ENCODE results near the gene DMRTC2. TPM values are rescaled to one million over a fixed set of nuclear protein-coding genes. Genes with fewer than 3 reads are reported as not detected.

Gene DMRTC2
- total RNA-seq, 1 donor from 2014 or later, result not detected

DNA sequence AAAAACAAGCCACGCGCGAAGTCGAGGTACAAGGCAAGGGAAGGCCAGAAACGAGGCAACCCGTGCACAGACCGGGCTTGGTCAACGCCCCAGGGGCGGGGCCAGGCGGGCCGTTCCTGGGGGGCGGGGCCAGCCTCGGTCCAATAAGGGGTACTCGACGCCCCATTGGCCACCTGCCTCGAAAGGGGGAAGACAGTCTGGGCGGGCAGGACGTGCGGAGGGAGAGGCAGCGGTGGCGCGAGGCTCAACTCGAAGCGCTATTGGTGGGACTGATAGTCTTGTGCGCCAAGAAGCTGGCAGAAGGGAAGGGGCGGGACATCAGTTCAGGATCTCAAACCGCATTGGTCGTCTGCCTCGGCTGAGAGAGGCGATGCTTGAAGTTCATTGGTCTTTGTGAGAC, 241 bp upstream of the DMRTC2 start, which contains the start of gene LYPD4:
Gene LYPD4 (minus strand): TSS at position 83 of the 400 bp plus-strand sequence. CDS start 5,398 bp downstream, outside the sequence.
- DNase-seq (ENCODE audit: missing footprints), result no peak
- intact Hi-C loops (cut with DNase I), result no loop called here
- ATAC-seq, result no peak

DNA sequence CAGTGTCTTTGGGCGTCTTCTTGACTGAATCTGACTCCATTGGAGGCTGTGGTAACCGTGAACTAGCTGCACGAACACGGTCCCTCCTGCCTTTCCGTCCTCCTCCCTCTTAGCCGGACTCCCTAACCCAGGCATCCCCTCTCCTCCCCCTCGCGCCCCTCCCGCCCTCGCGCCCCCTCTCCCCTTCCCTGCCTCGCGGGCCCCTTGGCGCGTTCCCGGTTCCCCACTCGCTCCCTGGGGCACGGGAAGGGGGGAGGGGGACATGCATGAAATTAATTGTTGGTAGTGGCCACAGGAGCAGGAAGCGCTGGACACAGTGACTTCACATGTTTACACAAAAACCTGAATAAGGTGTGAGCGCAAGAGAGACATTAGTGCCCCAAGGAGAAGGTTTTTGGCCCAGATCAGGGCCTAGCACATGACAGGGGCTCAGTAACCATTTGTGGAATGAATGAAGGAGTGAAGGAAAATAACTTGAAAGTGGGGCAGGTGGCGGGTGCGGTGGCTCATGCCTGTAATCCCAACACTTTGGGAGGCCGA, 279 bp downstream of the DMRTC2 start:
- intact Hi-C loops (cut with DNase I), result no loop called here
- no peak for DNase-seq (ENCODE audit: missing footprints)
- ATAC-seq, result no peak

DNA sequence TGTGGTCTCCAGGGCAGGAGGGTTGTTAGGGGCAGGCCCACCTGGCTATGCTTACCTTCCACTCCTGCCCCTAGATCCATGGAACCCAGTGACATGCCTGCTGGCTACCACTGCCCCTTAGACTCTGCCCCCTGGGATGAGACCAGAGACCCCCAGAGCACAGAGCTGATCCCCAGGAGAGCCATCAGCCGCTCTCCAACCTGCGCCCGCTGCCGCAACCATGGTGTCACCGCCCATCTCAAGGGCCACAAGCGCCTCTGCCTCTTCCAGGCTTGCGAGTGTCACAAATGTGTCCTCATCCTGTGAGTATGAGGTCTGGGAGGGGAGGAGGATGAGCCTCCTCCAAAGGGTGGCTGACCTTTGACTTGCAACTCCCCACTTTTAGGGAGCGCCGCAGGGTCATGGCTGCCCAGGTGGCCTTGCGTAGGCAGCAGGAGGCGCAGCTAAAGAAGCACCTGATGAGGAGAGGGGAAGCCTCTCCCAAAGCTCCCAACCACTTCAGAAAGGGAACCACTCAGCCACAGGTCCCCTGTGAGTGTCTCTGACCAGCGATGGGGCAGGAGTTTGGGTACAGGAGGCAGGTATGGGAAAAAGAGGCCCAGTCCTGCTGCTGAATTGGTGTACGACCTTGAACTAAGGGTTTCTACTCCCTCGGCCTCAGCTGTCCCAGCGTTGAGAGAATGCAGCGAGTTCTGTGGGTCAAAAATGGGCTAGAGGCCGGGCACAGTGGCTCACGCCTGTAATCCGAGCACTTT, 2.7 kb downstream of the DMRTC2 start:
- intact Hi-C loops (cut with DNase I), result no loop called here
- ATAC-seq, result no peak
- no peak for DNase-seq (ENCODE audit: missing footprints)

DNA sequence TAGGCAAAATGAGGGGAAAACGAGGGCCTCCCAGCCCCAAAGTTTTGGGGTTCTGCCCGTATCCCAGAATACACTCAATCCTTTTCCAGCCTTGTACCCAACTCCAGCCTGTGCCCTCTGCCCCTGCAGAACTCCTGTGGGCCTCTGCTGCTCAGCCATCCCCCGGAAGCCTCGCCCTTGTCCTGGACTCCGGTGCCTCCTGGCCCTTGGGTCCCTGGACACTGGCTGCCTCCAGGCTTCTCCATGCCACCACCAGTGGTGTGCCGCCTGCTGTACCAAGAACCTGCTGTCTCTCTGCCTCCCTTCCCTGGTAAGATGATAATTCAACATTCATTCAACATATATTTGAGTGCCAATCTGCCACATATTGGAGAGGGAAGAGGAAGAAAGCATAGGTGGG, 3.8 kb downstream of the DMRTC2 start:
- DNase-seq (ENCODE audit: missing footprints), result no peak
- ATAC-seq, result no peak
- intact Hi-C loops (cut with DNase I), result no loop called here

DNA sequence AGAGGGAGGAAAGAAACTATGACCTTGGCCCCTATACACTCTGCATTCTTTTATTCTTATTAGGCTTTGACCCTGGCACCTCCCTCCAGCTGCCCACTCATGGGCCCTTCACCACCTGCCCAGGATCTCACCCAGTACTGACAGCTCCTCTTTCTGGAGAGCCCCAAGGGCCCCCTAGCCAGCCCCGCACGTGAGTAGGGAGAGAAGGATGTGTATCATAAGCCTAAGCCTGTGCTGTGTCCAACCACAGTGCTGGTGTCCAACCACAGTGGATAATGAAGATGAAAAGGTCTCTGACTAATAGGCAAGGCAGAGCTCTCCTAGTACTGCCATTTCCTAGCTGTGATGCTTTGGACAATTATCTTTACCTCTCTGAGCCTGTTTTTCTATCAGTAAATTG, 4.2 kb downstream of the DMRTC2 start:
- no peak for ATAC-seq
- DNase-seq (ENCODE audit: missing footprints), result no peak
- intact Hi-C loops (cut with DNase I), result no loop called here

DNA sequence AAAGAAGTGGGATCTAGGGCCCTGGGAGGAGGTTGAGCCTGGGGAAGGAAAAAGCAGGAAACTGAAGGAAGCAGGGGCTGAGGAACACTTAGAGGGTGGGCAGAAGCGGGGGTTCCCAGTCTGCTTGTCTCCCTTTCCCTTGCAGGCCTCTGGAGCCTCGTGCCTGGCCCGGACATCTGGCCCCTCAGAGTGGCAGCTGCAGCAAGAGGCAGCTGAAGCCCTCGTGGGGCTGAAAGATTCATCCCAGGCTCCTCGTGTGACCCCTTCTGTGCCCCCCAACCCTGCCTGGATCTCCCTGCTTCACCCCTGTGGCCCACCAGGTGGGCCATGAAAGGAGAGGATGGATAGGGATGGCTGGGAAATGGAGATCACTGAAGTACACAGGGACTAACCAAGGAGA, 5.5 kb downstream of the DMRTC2 start:
- intact Hi-C loops (cut with DNase I), result no loop called here
- no peak for ATAC-seq
- no peak for DNase-seq (ENCODE audit: missing footprints)

DNA sequence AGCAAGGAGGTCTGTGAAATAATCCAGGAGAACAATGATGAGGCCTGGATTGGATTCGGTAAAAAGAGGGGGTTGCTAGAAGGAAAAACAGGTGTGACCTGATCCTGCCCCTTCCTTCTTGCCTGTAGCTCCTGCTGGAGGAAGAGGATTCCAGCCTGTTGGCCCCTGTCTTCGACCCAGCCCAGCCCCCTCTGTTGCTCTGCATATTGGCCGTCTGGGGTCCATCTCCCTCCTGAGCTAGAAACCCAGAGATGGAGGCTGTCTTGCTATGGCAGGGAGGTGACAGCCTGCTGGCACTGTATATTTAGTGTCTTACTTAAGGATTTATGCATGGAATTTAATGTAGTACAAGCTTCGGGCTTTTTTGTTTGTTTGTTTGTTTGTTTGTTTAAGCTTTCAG, 6.6 kb downstream of the DMRTC2 start:
- DNase-seq (ENCODE audit: missing footprints), result no peak
- ATAC-seq, result no peak
- intact Hi-C loops (cut with DNase I), result no loop called here

DNA sequence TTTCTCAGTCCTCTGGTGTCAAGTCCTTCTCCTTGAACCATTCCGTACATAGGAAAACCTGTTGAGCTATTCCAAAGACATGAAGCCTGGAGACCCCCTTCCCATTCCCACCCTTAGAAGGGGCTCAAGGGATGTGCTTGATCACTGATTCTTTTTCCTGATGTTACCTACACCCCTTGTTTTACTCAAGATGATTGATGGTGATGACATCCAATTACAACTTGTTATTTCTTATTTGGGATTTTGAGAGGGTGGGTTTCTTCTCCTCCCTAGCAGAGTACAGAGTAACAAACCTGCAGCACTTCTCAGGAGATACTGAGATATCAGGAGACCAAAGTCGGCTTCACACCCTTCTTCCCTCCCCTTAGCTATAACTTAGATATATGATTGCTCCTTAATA, 8.5 kb downstream of the DMRTC2 start:
- ATAC-seq (no peak), DNase-seq (ENCODE audit: missing footprints) (no peak)
- intact Hi-C loops (cut with DNase I), result no loop called here

DNA sequence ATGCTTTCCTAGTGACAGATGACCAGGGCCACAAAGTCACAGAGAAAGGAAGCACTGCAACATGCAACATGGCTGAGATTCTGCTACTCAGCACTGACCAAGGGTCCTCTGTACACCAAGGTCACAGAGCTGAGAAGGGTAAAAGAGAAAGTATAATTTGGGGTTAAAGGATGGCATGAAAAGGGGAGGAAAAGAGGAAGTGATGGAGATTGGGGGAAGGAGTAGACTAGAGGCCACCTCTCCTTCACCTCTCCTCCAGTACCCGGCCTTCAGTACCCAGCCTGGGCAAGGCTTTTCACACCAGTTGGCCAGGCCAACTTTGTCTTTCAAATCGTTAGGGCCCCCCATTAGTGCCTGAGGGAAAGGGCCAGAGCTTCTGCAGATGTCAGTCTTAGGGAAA, 8.9 kb downstream of the DMRTC2 start:
- intact Hi-C loops (cut with DNase I), result no loop called here

DNA sequence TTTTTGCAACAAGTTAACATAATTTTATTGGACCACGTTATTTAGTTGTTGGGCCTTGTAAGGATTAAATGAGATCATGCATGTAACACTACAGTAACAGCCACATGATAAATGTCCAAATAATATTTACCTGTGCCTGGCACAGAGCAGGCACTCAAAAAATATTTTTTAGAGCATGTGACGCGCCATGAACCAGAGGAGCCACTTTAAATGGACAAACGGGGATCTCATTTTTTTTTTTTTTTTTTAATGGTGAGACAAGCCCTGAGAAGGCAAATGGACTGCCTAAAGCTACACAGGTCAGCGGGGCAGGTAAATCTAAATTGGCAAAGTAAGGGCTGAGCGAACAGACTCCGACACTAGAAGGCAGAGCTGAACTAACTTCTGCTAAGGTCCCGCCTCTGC, 14.4 kb downstream of the DMRTC2 start:
- intact Hi-C loops (cut with DNase I), result loop anchor here (1.0 kb wide), 1 partner anchor 25 kb away; no protein-coding TSS in a partner anchor

More for the DNA sequence above, 8.9 kb downstream of the DMRTC2 start:
- no peak for DNase-seq (ENCODE audit: missing footprints)
- ATAC-seq, result no peak

DNA sequence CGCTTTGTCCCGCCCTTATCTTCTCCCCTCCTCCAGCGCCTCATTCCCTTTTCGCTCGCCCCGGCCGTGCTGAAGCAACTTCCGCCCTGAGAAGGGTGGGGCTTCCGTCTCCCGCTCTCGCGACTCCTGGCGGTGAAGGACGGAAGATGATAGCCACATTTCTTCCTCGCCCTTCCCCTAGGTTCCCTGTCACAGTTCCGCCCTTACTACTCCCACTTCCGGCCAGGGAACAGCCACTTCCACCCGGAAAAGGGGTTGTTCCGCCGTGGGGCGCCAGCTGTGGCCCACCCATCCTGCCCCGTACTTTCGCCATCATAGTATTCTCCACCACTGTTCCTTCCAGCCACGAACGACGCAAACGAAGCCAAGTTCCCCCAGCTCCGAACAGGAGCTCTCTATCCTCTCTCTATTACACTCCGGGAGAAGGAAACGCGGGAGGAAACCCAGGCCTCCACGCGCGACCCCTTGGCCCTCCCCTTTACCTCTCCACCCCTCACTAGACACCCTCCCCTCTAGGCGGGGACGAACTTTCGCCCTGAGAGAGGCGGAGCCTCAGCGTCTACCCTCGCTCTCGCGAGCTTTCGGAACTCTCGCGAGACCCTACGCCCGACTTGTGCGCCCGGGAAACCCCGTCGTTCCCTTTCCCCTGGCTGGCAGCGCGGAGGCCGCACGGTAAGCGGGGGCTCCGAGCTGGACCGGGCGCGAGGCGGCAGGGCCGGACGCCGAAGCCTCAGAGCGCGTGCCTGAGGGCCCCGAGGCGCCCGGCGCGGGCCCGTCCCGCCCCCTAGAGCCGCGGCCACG, 15.0 kb downstream of the DMRTC2 start, which contains the start of gene RPS19:
Gene RPS19 (plus strand): TSS at position 638 of the 801 bp plus-strand sequence. CDS start 520 bp downstream, outside the sequence.
- ATAC-seq, result peak; percentile 97
- intact Hi-C loops (cut with DNase I), result loop anchor here (1.0 to 5.0 kb wide), 2 partner anchors 24 to 97 kb away; partner anchors contain the start of gene RABAC1
- DNase-seq (ENCODE audit: missing footprints), result peak; percentile 99

More for the DNA sequence above, 14.4 kb downstream of the DMRTC2 start:
- ATAC-seq, result no peak
- DNase-seq (ENCODE audit: missing footprints), result no peak

DNA sequence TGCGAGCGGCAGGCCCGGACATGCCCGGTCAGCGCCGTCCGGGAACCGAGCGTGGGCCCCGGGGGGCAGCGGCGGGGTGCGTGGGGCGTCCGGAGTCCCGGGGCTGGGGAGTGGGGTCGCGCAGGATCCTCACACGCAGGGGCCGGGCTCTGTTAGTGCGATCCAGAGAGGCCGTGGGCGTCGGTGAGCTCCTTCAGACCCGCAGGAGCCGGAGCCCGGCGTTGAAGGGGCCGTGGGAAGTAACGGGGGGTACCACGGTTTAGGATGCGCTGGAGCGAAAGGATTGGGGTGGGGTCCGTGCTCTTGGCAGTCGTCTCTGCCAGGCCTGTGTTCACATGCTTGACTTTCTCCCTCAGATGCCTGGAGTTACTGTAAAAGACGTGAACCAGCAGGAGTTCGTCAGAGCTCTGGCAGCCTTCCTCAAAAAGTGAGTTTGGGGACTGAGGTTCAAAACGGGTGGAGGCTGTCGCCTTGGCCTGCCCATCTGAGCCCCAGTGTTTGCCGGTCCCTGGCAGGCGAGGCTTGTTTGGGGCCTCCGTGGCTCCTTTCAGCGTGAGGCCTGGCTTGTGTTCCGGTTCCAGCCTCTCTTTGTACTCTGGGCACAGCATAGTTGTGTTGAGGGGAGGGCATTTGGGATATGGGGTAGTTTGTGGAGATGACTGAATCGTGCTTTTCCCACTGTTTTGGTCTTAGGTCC, 15.7 kb downstream of the DMRTC2 start:
- no peak for ATAC-seq
- peak; percentile 76 for DNase-seq (ENCODE audit: missing footprints)
- intact Hi-C loops (cut with DNase I), result loop anchor here (5.0 kb wide), 1 partner anchor 97 kb away; the partner anchor contains the start of gene RABAC1

DNA sequence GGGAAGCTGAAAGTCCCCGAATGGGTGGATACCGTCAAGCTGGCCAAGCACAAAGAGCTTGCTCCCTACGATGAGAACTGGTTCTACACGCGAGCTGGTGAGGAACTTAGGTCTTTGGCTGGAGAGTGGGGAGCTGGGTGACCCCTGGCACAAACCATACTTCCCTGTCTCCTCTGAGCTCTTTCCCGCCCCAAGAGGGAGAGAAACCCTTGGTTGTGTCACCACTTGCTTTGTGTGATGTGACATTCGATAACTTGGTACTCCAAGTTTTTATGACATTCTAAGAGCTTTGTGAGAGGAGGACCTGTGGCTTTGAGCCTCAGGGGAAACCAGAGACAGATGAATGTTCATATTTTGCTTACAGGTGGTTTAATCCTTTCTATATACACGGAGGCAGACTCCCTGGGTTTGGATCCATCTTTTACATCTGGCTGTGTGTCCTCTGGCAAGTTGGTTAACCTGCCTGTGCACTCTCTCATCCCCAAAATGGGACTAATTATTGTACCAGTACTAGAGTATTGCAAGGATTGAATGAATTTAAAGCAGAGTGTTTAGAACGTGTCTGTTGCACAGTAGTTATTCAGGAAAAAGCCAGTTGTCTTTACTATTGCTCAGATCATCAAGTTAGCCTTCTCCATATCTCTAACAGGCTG, 16.4 kb downstream of the DMRTC2 start:
- intact Hi-C loops (cut with DNase I), result loop anchor here (5.0 kb wide), 1 partner anchor 96 kb away; the partner anchor contains the start of gene RABAC1
- DNase-seq (ENCODE audit: missing footprints) (no peak), ATAC-seq (no peak)

DNA sequence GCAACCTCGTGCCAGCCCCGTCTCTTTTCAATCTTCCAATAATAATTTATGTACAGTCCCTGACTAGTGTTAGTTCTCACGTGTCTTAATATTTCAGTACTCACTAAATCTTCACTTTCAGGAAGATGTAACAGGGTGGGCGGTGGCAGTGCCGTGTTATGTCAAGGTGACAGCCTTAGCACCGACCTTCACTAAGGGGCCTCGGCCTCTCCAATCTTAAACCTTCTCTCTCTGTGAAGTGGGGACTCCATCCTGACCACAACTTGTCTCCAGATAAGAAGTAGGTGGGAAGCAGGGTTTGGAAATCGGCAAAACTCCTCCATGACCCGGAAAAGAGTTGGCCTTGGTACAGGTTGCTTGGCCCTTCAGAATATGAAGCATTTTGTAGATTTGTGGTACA, 17.0 kb downstream of the DMRTC2 start:
- intact Hi-C loops (cut with DNase I), result loop anchor here (5.0 kb wide), 1 partner anchor 95 kb away; the partner anchor contains the start of gene RABAC1
- ATAC-seq, result no peak
- DNase-seq (ENCODE audit: missing footprints), result no peak

DNA sequence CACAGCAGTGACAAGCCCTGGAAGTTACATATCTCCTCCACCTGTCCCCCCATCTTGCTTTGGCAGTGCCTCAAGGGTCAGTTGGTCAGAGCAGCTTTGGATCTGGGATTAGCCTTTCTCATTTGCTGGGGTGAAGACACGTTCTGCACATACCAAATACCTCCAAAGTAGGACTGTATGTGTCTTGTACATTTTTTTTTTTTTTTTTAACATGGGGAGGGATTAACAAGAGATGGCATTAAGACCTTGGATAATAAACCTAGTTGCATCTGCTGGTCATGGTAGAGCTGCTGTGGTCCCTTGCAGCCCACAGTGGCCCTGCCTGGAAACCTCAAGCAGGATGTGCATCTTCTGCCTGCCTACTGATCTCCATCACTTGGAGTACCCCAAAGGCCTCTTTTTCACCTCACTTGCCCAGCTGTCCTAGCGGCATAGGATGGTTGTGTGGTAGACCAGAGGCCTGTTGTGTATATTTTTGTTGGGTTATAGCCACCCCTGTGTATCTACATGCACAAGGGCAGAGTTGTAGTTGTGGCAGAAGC, 17.7 kb downstream of the DMRTC2 start:
- intact Hi-C loops (cut with DNase I), result loop anchor here (5.0 kb wide), 1 partner anchor 95 kb away; the partner anchor contains the start of gene RABAC1
- no peak for DNase-seq (ENCODE audit: missing footprints)

DNA sequence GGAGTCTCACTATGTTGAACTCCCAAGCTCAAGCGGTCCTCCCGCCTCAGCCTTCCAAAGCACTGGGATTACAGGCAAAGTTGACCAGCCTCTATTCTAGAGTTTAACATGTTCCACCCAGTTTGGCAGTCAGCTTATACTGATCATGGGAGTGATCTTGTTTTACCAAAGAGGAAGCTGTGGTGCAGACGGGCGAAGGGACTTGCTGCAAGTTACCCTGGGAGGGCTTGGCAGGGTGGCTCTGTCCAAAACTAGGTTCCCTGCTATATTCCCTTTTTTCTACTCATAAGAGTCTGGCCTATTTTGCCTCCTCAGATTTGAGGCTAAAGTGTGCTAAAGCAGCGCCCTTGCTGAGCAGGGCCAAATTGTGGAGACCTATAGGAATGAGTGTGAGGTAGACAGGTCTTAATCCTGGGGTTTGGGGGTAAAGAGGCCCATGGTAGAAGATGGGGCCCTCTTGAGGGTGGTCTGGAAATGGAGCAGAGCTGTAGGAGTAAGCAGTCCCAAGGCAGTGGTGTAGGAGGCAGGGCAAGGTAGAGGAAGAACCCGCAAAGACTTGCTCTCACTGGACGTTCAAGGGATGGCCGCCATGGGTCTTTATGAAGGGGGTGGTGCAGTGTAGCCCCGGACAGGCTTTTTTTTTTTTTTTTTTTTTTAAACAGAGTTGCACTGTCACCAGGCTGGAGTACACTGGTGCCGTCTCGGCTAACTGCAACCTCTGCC, 18.5 kb downstream of the DMRTC2 start:
- ATAC-seq (no peak), DNase-seq (ENCODE audit: missing footprints) (peak; percentile 41)
- intact Hi-C loops (cut with DNase I), result loop anchor here (5.0 kb wide), 1 partner anchor 94 kb away; the partner anchor contains the start of gene RABAC1

More for the DNA sequence above, 17.7 kb downstream of the DMRTC2 start:
- no peak for ATAC-seq

DNA sequence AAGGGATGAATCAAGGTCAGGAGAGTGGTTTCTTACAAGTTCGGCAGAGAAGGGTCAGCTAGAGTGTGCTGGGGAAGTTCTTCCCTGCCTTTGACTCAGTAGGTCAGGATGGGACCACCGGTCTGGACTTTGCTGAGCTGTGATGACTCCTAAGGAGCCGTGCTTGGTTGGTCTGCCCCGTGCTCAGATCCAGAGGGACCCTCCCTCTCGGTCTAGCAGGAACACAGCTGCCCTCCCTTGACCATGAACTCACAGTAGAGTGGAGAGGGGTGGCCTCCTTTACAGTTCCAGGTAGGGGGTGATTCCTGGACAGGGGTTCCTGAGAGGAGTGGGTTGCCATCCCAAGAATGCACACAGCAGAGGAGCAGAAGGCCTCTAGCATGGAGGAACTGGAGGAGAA, 19.5 kb downstream of the DMRTC2 start:
- DNase-seq (ENCODE audit: missing footprints), result peak; percentile 41
- intact Hi-C loops (cut with DNase I), result loop anchor here (5.0 kb wide), 1 partner anchor 93 kb away; the partner anchor contains the start of gene RABAC1
- ATAC-seq, result no peak

Data from Right ventricle myocardium inferior (tissue), 1 donor.